H9 (cell line): Measurements from ENCODE around the gene SERPINA6. TPM values are rescaled to one million over a fixed set of nuclear protein-coding genes. Genes with fewer than 3 reads are reported as not detected.

Experiments used
- DNase-seq: peaks from one replicate; pipeline ENCODE4 v3.0.0-alpha.2; 2017
- H2AFZ ChIP-seq: one replicate; pipeline ENCODE4 v1.6.1; 2013; ENCODE audit warnings: mild to moderate bottlenecking, low read length, control low read depth, moderate library complexity
- H2AK5ac ChIP-seq: 2 replicates; pipeline ENCODE4 v1.6.1; 2013; ENCODE audit warnings: low read length, control low read depth, mixed read lengths; ENCODE audit not compliant: insufficient read length
- H2BK120ac ChIP-seq: one replicate; pipeline ENCODE4 v1.6.1; 2013; ENCODE audit warnings: low read depth, mild to moderate bottlenecking, low read length, control low read depth, inconsistent platforms; ENCODE audit not compliant: poor library complexity, severe bottlenecking
- H2BK12ac ChIP-seq: 2 replicates; pipeline ENCODE4 v1.6.1; 2013; ENCODE audit warnings: low read length, control low read depth, mixed read lengths, low read depth; ENCODE audit not compliant: insufficient read length
- H2BK15ac ChIP-seq: 2 replicates; pipeline ENCODE4 v1.6.1; 2013; ENCODE audit warnings: low read depth, low read length, control low read depth
- H2BK20ac ChIP-seq: one replicate; pipeline ENCODE4 v1.6.1; 2013; ENCODE audit warnings: low read depth, mild to moderate bottlenecking, low read length, control low read depth, inconsistent platforms; ENCODE audit not compliant: poor library complexity, severe bottlenecking
- H2BK5ac ChIP-seq: 2 replicates; pipeline ENCODE4 v1.6.1; 2013; ENCODE audit warnings: low read length, control low read depth, mixed read lengths; ENCODE audit not compliant: insufficient read length
- H3K14ac ChIP-seq: 2 replicates; pipeline ENCODE4 v1.6.1; 2013; ENCODE audit warnings: low read length, control low read depth; ENCODE audit not compliant: insufficient read depth
- H3K18ac ChIP-seq: 2 replicates; pipeline ENCODE4 v1.6.1; 2013; ENCODE audit warnings: low read depth, mild to moderate bottlenecking, mixed read lengths, low read length, control low read depth; ENCODE audit not compliant: insufficient read length
- H3K23ac ChIP-seq: 2 replicates; pipeline ENCODE4 v1.6.1; 2013; ENCODE audit warnings: low read length, control low read depth, mixed read lengths, low read depth; ENCODE audit not compliant: insufficient read length
- H3K23me2 ChIP-seq: 2 replicates; pipeline ENCODE4 v1.6.1; 2013; ENCODE audit warnings: low read depth, mild to moderate bottlenecking, mixed read lengths, low read length, control low read depth; ENCODE audit not compliant: insufficient read length, poor library complexity, severe bottlenecking
- H3K27ac ChIP-seq: 2 replicates; pipeline ENCODE4 v1.5.1; 2013; ENCODE audit warnings: low read length, control low read depth, mixed read lengths, low read depth; ENCODE audit not compliant: insufficient read length
- H3K27me3 ChIP-seq: 2 replicates; pipeline ENCODE4 v1.6.1; 2013; ENCODE audit warnings: low read length, control low read depth, inconsistent platforms; ENCODE audit not compliant: insufficient read depth
- H3K4ac ChIP-seq: 2 replicates; pipeline ENCODE4 v1.6.1; 2013; ENCODE audit warnings: low read depth, mild to moderate bottlenecking, control low read depth, inconsistent platforms, low read length, moderate library complexity
- H3K4me1 ChIP-seq: 2 replicates; pipeline ENCODE4 v1.6.1; 2013; ENCODE audit warnings: low read length, control low read depth, inconsistent platforms; ENCODE audit not compliant: insufficient read depth
- H3K4me2 ChIP-seq: 2 replicates; pipeline ENCODE4 v1.6.1; 2013; ENCODE audit warnings: low read length, control low read depth, mixed read lengths; ENCODE audit not compliant: insufficient read length, insufficient read depth
- H3K56ac ChIP-seq: 2 replicates; pipeline ENCODE4 v1.6.1; 2013; ENCODE audit warnings: low read depth, mild to moderate bottlenecking, mixed read lengths, low read length, control low read depth; ENCODE audit not compliant: insufficient read length
- H3K79me1 ChIP-seq: 2 replicates; pipeline ENCODE4 v1.6.1; 2013; ENCODE audit warnings: low read depth, mild to moderate bottlenecking, moderate library complexity, low read length, control low read depth, inconsistent platforms; ENCODE audit not compliant: insufficient read depth, poor library complexity, severe bottlenecking
- H3K79me2 ChIP-seq: 2 replicates; pipeline ENCODE4 v1.6.1; 2013; ENCODE audit warnings: low read length, control low read depth, inconsistent platforms; ENCODE audit not compliant: insufficient read depth
- H3K9ac ChIP-seq: 2 replicates; pipeline ENCODE4 v1.6.1; 2013; ENCODE audit warnings: low read length, control low read depth, mixed read lengths; ENCODE audit not compliant: insufficient read length; ENCODE audit errors: extremely low read depth
- H3K9me3 ChIP-seq: one replicate; pipeline ENCODE4 v1.6.1; 2013; ENCODE audit warnings: low read depth, low read length, inconsistent platforms; ENCODE audit not compliant: control insufficient read depth
- H3T11ph ChIP-seq: one replicate; pipeline ENCODE4 v1.6.1; 2013; ENCODE audit warnings: mild to moderate bottlenecking, low read length, control low read depth, inconsistent platforms
- H4K20me1 ChIP-seq: one replicate; pipeline ENCODE4 v1.6.1; 2013; ENCODE audit not compliant: control insufficient read depth, insufficient read length, insufficient read depth
- H4K5ac ChIP-seq: 2 replicates; pipeline ENCODE4 v1.6.1; 2013; ENCODE audit warnings: low read depth, mild to moderate bottlenecking, mixed read lengths, low read length, control low read depth; ENCODE audit not compliant: insufficient read length
- H4K8ac ChIP-seq: replicated peaks from 2 replicates; pipeline ENCODE4 v1.6.1; 2013; ENCODE audit warnings: low read length, control low read depth, mixed read lengths, low read depth; ENCODE audit not compliant: insufficient read length
- H4K91ac ChIP-seq: 2 replicates; pipeline ENCODE4 v1.6.1; 2013; ENCODE audit warnings: low read depth, mild to moderate bottlenecking, moderate library complexity, mixed read lengths, low read length, control low read depth; ENCODE audit not compliant: insufficient read length
- H3K27ac Mint-ChIP-seq, 3 experiments: 2 replicates in 2 of 3; 3 replicates in 1 of 3; pipeline ENCODE4 v1.8.0; 2020 to 2021; ENCODE audit warnings: mixed read lengths in 3 of 3, mild to moderate bottlenecking in 1 of 3, moderate library complexity in 1 of 3
- H3K27me3 Mint-ChIP-seq: 2 replicates; pipeline ENCODE4 v1.8.0; 2021; ENCODE audit warnings: low read depth, mild to moderate bottlenecking, moderate library complexity, mixed read lengths
- H3K36me3 Mint-ChIP-seq, 3 experiments: 2 replicates in 2 of 3; 3 replicates in 1 of 3; pipeline ENCODE4 v1.8.0; 2020 to 2021; ENCODE audit warnings: low read depth in 3 of 3, mixed read lengths in 3 of 3; ENCODE audit not compliant: insufficient read depth in 1 of 3
- H3K4me1 Mint-ChIP-seq, 2 experiments: 2 replicates each; pipeline ENCODE4 v1.8.0; 2020; ENCODE audit warnings: mixed read lengths in 2 of 2
- H3K4me3 Mint-ChIP-seq, 2 experiments: 2 replicates in 1 of 2; 3 replicates in 1 of 2; pipeline ENCODE4 v1.8.0; 2020 to 2021; ENCODE audit warnings: mild to moderate bottlenecking in 2 of 2, mixed read lengths in 2 of 2, moderate library complexity in 1 of 2
- H3K9me3 Mint-ChIP-seq, 2 experiments: 2 replicates in 1 of 2; 3 replicates in 1 of 2; pipeline ENCODE4 v1.8.0; 2020; ENCODE audit warnings: mild to moderate bottlenecking in 2 of 2, mixed read lengths in 2 of 2, moderate library complexity in 1 of 2
- CTCF ChIP-seq: fragments of 200-600 bp; sonication (generic); conservative IDR thresholded peaks from 3 replicates; pipeline ENCODE4 v1.8.0; 2021; ENCODE audit warnings: antibody characterized with exemption, mild to moderate bottlenecking
- WGBS: extraction: QIAGEN DNeasy Blood & Tissue Kit; methylation state at CpG from one replicate; pipeline ENCODE4 v1.1.7; 2013; ENCODE audit warnings: missing lambda C conversion rate, low lambda C conversion rate, mixed read lengths; ENCODE audit not compliant: insufficient read length; ENCODE audit errors: extremely low coverage; 5-methylcytosine and 5-hydroxymethylcytosine counted together
- total RNA-seq: library from RNA; stranded (reverse); gene quantifications from 2 replicates; pipeline ENCODE4 v1.2.1, GENCODE V29; 2021

Gene SERPINA6
- total RNA-seq, 1 experiment from 2014 or later: not detected

- H4K5ac ChIP-seq: no peak overlapping the region
- H4K20me1 ChIP-seq: no peaks in the 10 kb centered on the region
- no peak for DNase-seq
- H2AK5ac ChIP-seq: no peak overlapping the region
- H2BK5ac ChIP-seq: no peak overlapping the region
- Mint-ChIP-seq H3K36me3 (no peaks in the 10 kb centered on the region), H3K27me3 (no peaks in the 10 kb centered on the region), H3K4me1 (peaks cover 2 to 4% of the 10 kb centered on the region in 2 experiments; a peak in 3 of 4 replicates), H3K9me3 (no peaks in the 10 kb centered on the region), H3K27ac (no peak overlapping the region), H3K4me3 (no peak overlapping the region)
- no CpG with 5 or more reads among the region's 7 CpGs for WGBS
- H2BK15ac ChIP-seq: no peak overlapping the region
- no peaks in the 10 kb centered on the region for H3K23me2 ChIP-seq
- no peak overlapping the region for H4K8ac ChIP-seq
- H3K4me2 ChIP-seq: no peak overlapping the region
- no peak overlapping the region for H3K4ac ChIP-seq
- no peak for TF ChIP-seq CTCF
- no peak overlapping the region for H3K56ac ChIP-seq
- H3K9ac ChIP-seq: no peak overlapping the region
- H2BK20ac ChIP-seq: no peak overlapping the region
- H4K91ac ChIP-seq: no peak overlapping the region
- no peak overlapping the region for H2BK12ac ChIP-seq
- no peak overlapping the region for H3K27ac ChIP-seq
- H3K18ac ChIP-seq: no peak overlapping the region
- no peaks in the 10 kb centered on the region for H3K79me2 ChIP-seq
- H3K14ac ChIP-seq: no peak overlapping the region; the same call in 1 of the 2 replicates
- H2AFZ ChIP-seq: no peak overlapping the region
- no peak overlapping the region for H3T11ph ChIP-seq
- no peak overlapping the region for H3K23ac ChIP-seq
- no peaks in the 10 kb centered on the region for H3K27me3 ChIP-seq
- no peaks in the 10 kb centered on the region for H3K9me3 ChIP-seq
- H3K79me1 ChIP-seq: no peaks in the 10 kb centered on the region
- no peaks in the 10 kb centered on the region for H3K4me1 ChIP-seq
- no peak overlapping the region for H2BK120ac ChIP-seq
These were observed 9.0 kb upstream of the SERPINA6 start for GRCh38 chr14:94332063-94332583.
